Mucosa of descending colon (tissue), 3 donors: ENCODE results near the gene CARD11. TPM values are rescaled to one million over a fixed set of nuclear protein-coding genes. Genes with fewer than 3 reads are reported as not detected.

Experiments used
- ATAC-seq: fragments of 200-7000 bp; cut with Tn5 transposase; one replicate; pipeline ENCODE4 v1.9.1; 2020; ENCODE audit warnings: mild to moderate bottlenecking, moderate library complexity
- DNase-seq, 3 donors: peaks; one replicate each; pipeline ENCODE4 v3.0.0-alpha.2; 2020
- H3K36me3 ChIP-seq: fragments of 200-600 bp; one replicate; pipeline ENCODE4 v1.8.0; 2021; ENCODE audit warnings: low read depth, mild to moderate bottlenecking
- H3K4me1 ChIP-seq: fragments of 200-600 bp; one replicate; pipeline ENCODE4 v1.8.0; 2021; ENCODE audit warnings: low read depth, mild to moderate bottlenecking
- H3K4me3 ChIP-seq: fragments of 200-600 bp; one replicate; pipeline ENCODE4 v1.8.0; 2021; ENCODE audit warnings: mild to moderate bottlenecking
- H3K9me3 ChIP-seq: fragments of 200-600 bp; one replicate; pipeline ENCODE4 v1.8.0; 2021; ENCODE audit warnings: mild to moderate bottlenecking
- CTCF ChIP-seq: fragments of 200-600 bp; IDR thresholded peaks from one replicate; pipeline ENCODE4 v1.8.0; 2022; ENCODE audit warnings: antibody characterized with exemption, mild to moderate bottlenecking
- intact Hi-C, 2 donors: fragments of 100-400 bp; cut with DNase I in 1 of 2; cut with micrococcal nuclease in 1 of 2; formaldehyde crosslinking; loops; one replicate each; pipeline versions ENCODE4 v1.11.0 to v1.11.1; 2022; cut with DNase I, micrococcal nuclease
- total RNA-seq, 3 donors: library from RNA; stranded (reverse); fragmentation: NEBNext Ultra II Directional in 2 of 3; extraction: Animal tissue kit (Norgen Biotek cat#: 25700) in 2 of 3; gene quantifications; one replicate each; pipeline versions ENCODE4 v1.2.1 to v1.2.4, GENCODE V29; 2021 to 2023
- donor health status: DM: no; HTN: no; CAD: no; lungs with moderate emphysema.
- donor health status: DM: no; HTN: no; CAD: no.
- donor health status: DM: no; HTN: yes; CAD: no.

CARD11 gene
- total RNA-seq, 3 donors from 2014 or later, result 1.6 to 3.2 (median 3.2) TPM

GRCh38 chr7:2986561-2986960, 57.1 kb downstream of the CARD11 start:
- Histone ChIP-seq H3K4me3 (no peak overlapping the region), H3K36me3 (no peaks in the 10 kb centered on the region), H3K4me1 (no peaks in the 10 kb centered on the region), H3K9me3 (no peaks in the 10 kb centered on the region)
- no peak for ATAC-seq
- no peak for DNase-seq
- intact Hi-C loops, result no loop called here
- no peak for TF ChIP-seq CTCF

GRCh38 chr7:2985866-2986265, 57.8 kb downstream of the CARD11 start:
- Histone ChIP-seq H3K36me3 (no peaks in the 10 kb centered on the region), H3K9me3 (no peaks in the 10 kb centered on the region), H3K4me1 (no peaks in the 10 kb centered on the region), H3K4me3 (no peak overlapping the region)
- ATAC-seq, result no peak
- TF ChIP-seq CTCF, result no peak
- no peak for DNase-seq
- intact Hi-C loops, result no loop called here

GRCh38 chr7:2984091-2984490, 59.6 kb downstream of the CARD11 start:
- TF ChIP-seq CTCF, result no peak
- H3K9me3 ChIP-seq, result no peaks in the 10 kb centered on the region
- no peaks in the 10 kb centered on the region for H3K4me1 ChIP-seq
- DNase-seq (no peak), ATAC-seq (no peak)
- no peaks in the 10 kb centered on the region for H3K36me3 ChIP-seq
- intact Hi-C loops, result no loop called here
- no peak overlapping the region for H3K4me3 ChIP-seq

- intact Hi-C loops, result no loop called here
- TF ChIP-seq CTCF, result no peak
- no peaks in the 10 kb centered on the region for H3K36me3 ChIP-seq
- ATAC-seq, result no peak
- no peak for DNase-seq
- H3K4me1 ChIP-seq, result peaks cover 3% of the 10 kb centered on the region
- H3K9me3 ChIP-seq, result no peaks in the 10 kb centered on the region
- no peak overlapping the region for H3K4me3 ChIP-seq
Observed at GRCh38 chr7:2983586-2983985, 60.1 kb downstream of the CARD11 start.

GRCh38 chr7:2982831-2983230, 60.8 kb downstream of the CARD11 start:
- intact Hi-C loops, result no loop called here
- H3K9me3 ChIP-seq, result no peaks in the 10 kb centered on the region
- H3K36me3 ChIP-seq, result no peaks in the 10 kb centered on the region
- H3K4me1 ChIP-seq, result peaks cover 4% of the 10 kb centered on the region
- DNase-seq (peak in 1 of 3 donors; percentile 16), ATAC-seq (peak; percentile 33)
- no peak for TF ChIP-seq CTCF
- H3K4me3 ChIP-seq, result no peak overlapping the region

GRCh38 chr7:2982401-2982800, 61.3 kb downstream of the CARD11 start:
- H3K4me1 ChIP-seq, result peaks cover 4% of the 10 kb centered on the region
- ATAC-seq (no peak), DNase-seq (no peak)
- intact Hi-C loops, result no loop called here
- H3K9me3 ChIP-seq, result no peaks in the 10 kb centered on the region
- no peak overlapping the region for H3K4me3 ChIP-seq
- no peak for TF ChIP-seq CTCF
- H3K36me3 ChIP-seq, result no peaks in the 10 kb centered on the region
